ENCODE data around the gene IFITM1. TPM values are rescaled to one million over a fixed set of nuclear protein-coding genes. Genes with fewer than 3 reads are reported as not detected.
A peak's percentile ranks its signal among the peaks of the same experiment; 100 is the strongest.
"Not testable (repeated sequence)": the region's sequence is repeated elsewhere in the genome, so short reads cannot be mapped to it uniquely, and the experiment has no call there.

The IFITM1 gene
- total RNA-seq: 100 to 1,000 TPM; 306 to 384 TPM

GRCh38 chr11:313787-314553, at the start of gene IFITM1:
TSS of gene IFITM1 (plus strand) at chr11:314040. CDS start at chr11:314171, 131 bp downstream.
- peak; percentile 44 to 59 for ATAC-seq (replicated peaks in 1 of 2)

GRCh38 chr11:266676-267439, 47.0 kb upstream of the IFITM1 start:
- DNase-seq (no peak), ATAC-seq (replicated peaks in 1 of 2) (peak; percentile 28 to 35)
- Mint-ChIP-seq H3K36me3 (ENCODE audit: insufficient read depth in 2 of 2) (peaks cover 9 to 12% of the 10 kb centered on the region in 2 donors), H3K9me3 (peaks cover 0 to 2% of the 10 kb centered on the region in 2 donors), H3K4me3 (peak overlapping the region; percentile 64 to 82), H3K27me3 (ENCODE audit: low read depth) (no peaks in the 10 kb centered on the region), H3K27ac (peak overlapping the region; percentile 57), H3K4me1 (ENCODE audit: low read depth) (peaks cover 37% of the 10 kb centered on the region)

More at GRCh38 chr11:313787-314553, at the start of gene IFITM1:
- Mint-ChIP-seq H3K27ac (peak within 1 kb of the TSS; percentile 96), H3K9me3 (no peaks in the 10 kb centered on the region), H3K4me1 (ENCODE audit: low read depth) (peaks cover 41% of the 10 kb centered on the region), H3K27me3 (ENCODE audit: low read depth) (no peaks in the 10 kb centered on the region), H3K36me3 (ENCODE audit: insufficient read depth in 2 of 2) (peaks cover 15 to 16% of the 10 kb centered on the region in 2 donors), H3K4me3 (peak within 1 kb of the TSS; percentile 89 to 92)
- DNase-seq: peak; percentile 73

GRCh38 chr11:267491-267994, 46.3 kb upstream of the IFITM1 start:
- ATAC-seq (replicated peaks in 1 of 2): peak; percentile 14 to 19
- DNase-seq: peak; percentile 67 to 69
- Mint-ChIP-seq H3K4me3 (peak overlapping the region; percentile 87 to 96), H3K27ac (peak overlapping the region; percentile 85), H3K4me1 (ENCODE audit: low read depth) (peaks cover 37% of the 10 kb centered on the region), H3K9me3 (peaks cover 0 to 2% of the 10 kb centered on the region in 2 donors), H3K36me3 (ENCODE audit: insufficient read depth in 2 of 2) (peaks cover 9 to 12% of the 10 kb centered on the region in 2 donors), H3K27me3 (ENCODE audit: low read depth) (no peaks in the 10 kb centered on the region)

GRCh38 chr11:268716-269145, 45.1 kb upstream of the IFITM1 start:
- Mint-ChIP-seq H3K27ac (peak overlapping the region; percentile 97), H3K4me1 (ENCODE audit: low read depth) (peaks cover 37% of the 10 kb centered on the region), H3K36me3 (ENCODE audit: insufficient read depth in 2 of 2) (peaks cover 9 to 12% of the 10 kb centered on the region in 2 donors), H3K4me3 (peak overlapping the region; percentile 87 to 96)
- DNase-seq (peak; percentile 70 to 75), ATAC-seq (replicated peaks in 1 of 2) (peak; percentile 26 to 43)
- H3K27me3 Mint-ChIP-seq (ENCODE audit: low read depth); H3K9me3 Mint-ChIP-seq: not testable (repeated sequence)

GRCh38 chr11:269146-269890, 44.5 kb upstream of the IFITM1 start:
- H3K27me3 Mint-ChIP-seq (ENCODE audit: low read depth): no peaks in the 10 kb centered on the region
- peak; percentile 77 to 80 for ATAC-seq (replicated peaks in 1 of 2)

GRCh38 chr11:270451-271318, 43.2 kb upstream of the IFITM1 start:
- DNase-seq (no peak), ATAC-seq (replicated peaks in 1 of 2) (no peak)
- Mint-ChIP-seq H3K36me3 (ENCODE audit: insufficient read depth in 2 of 2) (peaks cover 9 to 10% of the 10 kb centered on the region in 2 donors), H3K27me3 (ENCODE audit: low read depth) (no peaks in the 10 kb centered on the region), H3K4me3 (peak overlapping the region in 1 of 2 donors; percentile 96), H3K27ac (peak overlapping the region; percentile 97), H3K4me1 (ENCODE audit: low read depth) (peaks cover 37% of the 10 kb centered on the region), H3K9me3 (peaks cover 0 to 2% of the 10 kb centered on the region in 2 donors)

More at GRCh38 chr11:269146-269890, 44.5 kb upstream of the IFITM1 start:
- peaks cover 37% of the 10 kb centered on the region for H3K4me1 Mint-ChIP-seq (ENCODE audit: low read depth)
- DNase-seq: peak; percentile 64 to 79
- peak overlapping the region; percentile 87 to 96 for H3K4me3 Mint-ChIP-seq
- H3K9me3 Mint-ChIP-seq: peaks cover 0 to 2% of the 10 kb centered on the region in 2 donors
- peaks cover 9 to 12% of the 10 kb centered on the region in 2 donors for H3K36me3 Mint-ChIP-seq (ENCODE audit: insufficient read depth in 2 of 2)
- H3K27ac Mint-ChIP-seq: peak overlapping the region; percentile 97

GRCh38 chr11:271319-271715, 42.5 kb upstream of the IFITM1 start:
- Mint-ChIP-seq H3K27ac (no peak overlapping the region), H3K4me1 (ENCODE audit: low read depth) (peaks cover 37% of the 10 kb centered on the region), H3K36me3 (ENCODE audit: insufficient read depth in 2 of 2) (peaks cover 9 to 14% of the 10 kb centered on the region in 2 donors), H3K4me3 (no peak overlapping the region), H3K27me3 (ENCODE audit: low read depth) (no peaks in the 10 kb centered on the region), H3K9me3 (peaks cover 2 to 3% of the 10 kb centered on the region in 2 donors)
- ATAC-seq (replicated peaks in 1 of 2) (no peak), DNase-seq (no peak)

GRCh38 chr11:272195-272930, 41.5 kb upstream of the IFITM1 start:
- H3K27ac Mint-ChIP-seq: no peak overlapping the region
- no peak for DNase-seq

GRCh38 chr11:272931-273198, 41.0 kb upstream of the IFITM1 start:
- no peaks in the 10 kb centered on the region for H3K27me3 Mint-ChIP-seq (ENCODE audit: low read depth)
- ATAC-seq (replicated peaks in 1 of 2) (no peak), DNase-seq (no peak)
- H3K9me3 Mint-ChIP-seq: peaks cover 4 to 8% of the 10 kb centered on the region in 2 donors
- peaks cover 39% of the 10 kb centered on the region for H3K4me1 Mint-ChIP-seq (ENCODE audit: low read depth)
- H3K4me3 Mint-ChIP-seq: no peak overlapping the region
- H3K27ac Mint-ChIP-seq: no peak overlapping the region
- H3K36me3 Mint-ChIP-seq (ENCODE audit: insufficient read depth in 2 of 2): peaks cover 16 to 26% of the 10 kb centered on the region in 2 donors

More at GRCh38 chr11:272195-272930, 41.5 kb upstream of the IFITM1 start:
- Mint-ChIP-seq H3K36me3 (ENCODE audit: insufficient read depth in 2 of 2) (peaks cover 14 to 23% of the 10 kb centered on the region in 2 donors), H3K9me3 (peaks cover 4 to 8% of the 10 kb centered on the region in 2 donors), H3K4me1 (ENCODE audit: low read depth) (peaks cover 39% of the 10 kb centered on the region), H3K4me3 (no peak overlapping the region), H3K27me3 (ENCODE audit: low read depth) (no peaks in the 10 kb centered on the region)
- no peak for ATAC-seq (replicated peaks in 1 of 2)

GRCh38 chr11:276219-276618, 37.6 kb upstream of the IFITM1 start:
- ATAC-seq (replicated peaks in 1 of 2): no peak
- H3K9me3 Mint-ChIP-seq: peaks cover 4 to 8% of the 10 kb centered on the region in 2 donors

More at GRCh38 chr11:276219-276618, 37.6 kb upstream of the IFITM1 start:
- Mint-ChIP-seq H3K36me3 (ENCODE audit: insufficient read depth in 2 of 2) (peaks cover 8 to 26% of the 10 kb centered on the region in 2 donors), H3K4me3 (peak overlapping the region in 1 of 2 donors; percentile 61), H3K27ac (no peak overlapping the region), H3K4me1 (ENCODE audit: low read depth) (peaks cover 31% of the 10 kb centered on the region), H3K27me3 (ENCODE audit: low read depth) (no peaks in the 10 kb centered on the region)
- no peak for DNase-seq

Data from activated T-cell treated with anti-CD3 and anti-CD28 coated beads, Interleukin-2, amount 50 U/mL, for 72 hours (primary cell).